Osteocyte (in vitro differentiated cells): ENCODE measurements around the gene GLIPR2. TPM values are rescaled to one million over a fixed set of nuclear protein-coding genes. Genes with fewer than 3 reads are reported as not detected.

Experiments used
- DNase-seq: peaks from one replicate; pipeline ENCODE4 v3.0.0; 2021; ENCODE audit warnings: mixed read lengths; ENCODE audit not compliant: unreplicated experiment; ENCODE audit errors: extremely low spot score
- H3K27ac Mint-ChIP-seq: one replicate; pipeline ENCODE4 v1.8.0; 2021; ENCODE audit warnings: mild to moderate bottlenecking, mixed read lengths; ENCODE audit not compliant: unreplicated experiment
- H3K27me3 Mint-ChIP-seq: one replicate; pipeline ENCODE4 v1.8.0; 2021; ENCODE audit warnings: mixed read lengths; ENCODE audit not compliant: unreplicated experiment
- H3K36me3 Mint-ChIP-seq: one replicate; pipeline ENCODE4 v1.8.0; 2021; ENCODE audit warnings: mixed read lengths; ENCODE audit not compliant: unreplicated experiment
- H3K4me1 Mint-ChIP-seq: one replicate; pipeline ENCODE4 v1.8.0; 2021; ENCODE audit warnings: mixed read lengths; ENCODE audit not compliant: unreplicated experiment
- H3K4me3 Mint-ChIP-seq: one replicate; pipeline ENCODE4 v1.8.0; 2021; ENCODE audit warnings: mild to moderate bottlenecking, moderate library complexity, mixed read lengths; ENCODE audit not compliant: unreplicated experiment
- H3K9me3 Mint-ChIP-seq: one replicate; pipeline ENCODE4 v1.8.0; 2021; ENCODE audit warnings: mixed read lengths; ENCODE audit not compliant: unreplicated experiment
- CTCF ChIP-seq: fragments of 200-600 bp; sonication (generic); IDR thresholded peaks from 2 replicates; pipeline ENCODE4 v1.5.0; 2021; ENCODE audit warnings: antibody characterized with exemption, mild to moderate bottlenecking, moderate library complexity
- total RNA-seq: library from RNA; stranded (reverse); gene quantifications from 2 replicates; pipeline ENCODE4 v1.2.1, GENCODE V29; 2021

The GLIPR2 gene
- total RNA-seq, 1 donor from 2014 or later: 30.6 TPM

- no peak for DNase-seq
- H3K27ac Mint-ChIP-seq: peak overlapping the region; percentile 92
- no peaks in the 10 kb centered on the region for H3K9me3 Mint-ChIP-seq
- H3K27me3 Mint-ChIP-seq: no peaks in the 10 kb centered on the region
- peaks cover 11% of the 10 kb centered on the region for H3K36me3 Mint-ChIP-seq
- TF ChIP-seq CTCF: no peak
- H3K4me1 Mint-ChIP-seq: peaks cover 44% of the 10 kb centered on the region
- peak overlapping the region; percentile 84 for H3K4me3 Mint-ChIP-seq
Observed at GRCh38 chr9:36189976-36190375, 53.4 kb downstream of the GLIPR2 start.

- Mint-ChIP-seq H3K27ac (peak within 1 kb of the TSS; percentile 92), H3K36me3 (peaks cover 15% of the 10 kb centered on the region), H3K4me3 (peak within 1 kb of the TSS; percentile 84), H3K27me3 (no peaks in the 10 kb centered on the region), H3K4me1 (peaks cover 49% of the 10 kb centered on the region), H3K9me3 (no peaks in the 10 kb centered on the region)
- DNase-seq: peak; percentile 96
- TF ChIP-seq CTCF: peak; percentile 66
Observed at GRCh38 chr9:36190388-36191289, 54.1 kb downstream of the GLIPR2 start, which contains the start of gene CLTA. Gene CLTA (plus strand): TSS chr9:36190921. CDS start chr9:36191057, 136 bp downstream.

- H3K27me3 Mint-ChIP-seq: no peaks in the 10 kb centered on the region
- H3K9me3 Mint-ChIP-seq: no peaks in the 10 kb centered on the region
- peak overlapping the region; percentile 79 for H3K27ac Mint-ChIP-seq
- H3K4me3 Mint-ChIP-seq: peak overlapping the region; percentile 84
- DNase-seq: no peak
- H3K4me1 Mint-ChIP-seq: peaks cover 49% of the 10 kb centered on the region
- no peak for TF ChIP-seq CTCF
- peaks cover 15% of the 10 kb centered on the region for H3K36me3 Mint-ChIP-seq
Observed at GRCh38 chr9:36191290-36191645, 54.7 kb downstream of the GLIPR2 start.

- Mint-ChIP-seq H3K9me3 (no peaks in the 10 kb centered on the region), H3K4me3 (peak overlapping the region; percentile 84), H3K4me1 (peaks cover 49% of the 10 kb centered on the region), H3K27me3 (no peaks in the 10 kb centered on the region), H3K27ac (peak overlapping the region; percentile 79), H3K36me3 (peaks cover 15% of the 10 kb centered on the region)
- TF ChIP-seq CTCF: no peak
- DNase-seq: no peak
Observed at GRCh38 chr9:36191686-36192085, 55.2 kb downstream of the GLIPR2 start.

- Mint-ChIP-seq H3K27ac (no peak overlapping the region), H3K27me3 (no peaks in the 10 kb centered on the region), H3K4me3 (peak overlapping the region; percentile 84), H3K4me1 (peaks cover 49% of the 10 kb centered on the region), H3K9me3 (no peaks in the 10 kb centered on the region), H3K36me3 (peaks cover 15% of the 10 kb centered on the region)
- DNase-seq: no peak
- no peak for TF ChIP-seq CTCF
Observed at GRCh38 chr9:36192196-36192595, 55.7 kb downstream of the GLIPR2 start.
